ENCODE results near the gene VIPAS39. TPM values are rescaled to one million over a fixed set of nuclear protein-coding genes. Genes with fewer than 3 reads are reported as not detected.
A peak's percentile ranks its signal among the peaks of the same experiment; 100 is the strongest.

Gene VIPAS39
- total RNA-seq = 13.2 and 17.8 TPM in 2 replicates

- peak; percentile 98 for DNase-seq (ENCODE audit: low read depth)
- TF ChIP-seq, protein P1, sequence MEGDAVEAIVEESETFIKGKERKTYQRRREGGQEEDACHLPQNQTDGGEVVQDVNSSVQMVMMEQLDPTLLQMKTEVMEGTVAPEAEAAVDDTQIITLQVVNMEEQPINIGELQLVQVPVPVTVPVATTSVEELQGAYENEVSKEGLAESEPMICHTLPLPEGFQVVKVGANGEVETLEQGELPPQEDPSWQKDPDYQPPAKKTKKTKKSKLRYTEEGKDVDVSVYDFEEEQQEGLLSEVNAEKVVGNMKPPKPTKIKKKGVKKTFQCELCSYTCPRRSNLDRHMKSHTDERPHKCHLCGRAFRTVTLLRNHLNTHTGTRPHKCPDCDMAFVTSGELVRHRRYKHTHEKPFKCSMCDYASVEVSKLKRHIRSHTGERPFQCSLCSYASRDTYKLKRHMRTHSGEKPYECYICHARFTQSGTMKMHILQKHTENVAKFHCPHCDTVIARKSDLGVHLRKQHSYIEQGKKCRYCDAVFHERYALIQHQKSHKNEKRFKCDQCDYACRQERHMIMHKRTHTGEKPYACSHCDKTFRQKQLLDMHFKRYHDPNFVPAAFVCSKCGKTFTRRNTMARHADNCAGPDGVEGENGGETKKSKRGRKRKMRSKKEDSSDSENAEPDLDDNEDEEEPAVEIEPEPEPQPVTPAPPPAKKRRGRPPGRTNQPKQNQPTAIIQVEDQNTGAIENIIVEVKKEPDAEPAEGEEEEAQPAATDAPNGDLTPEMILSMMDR (conservative IDR thresholded peaks at IDR 0.05; ENCODE audit: low read depth, low read length) = no peak
- peak within 1 kb of the TSS; percentile 81 for H3K4me3 ChIP-seq (ENCODE audit: low read depth, low read length)
These were observed at the start of gene VIPAS39, which contains the start of gene AHSA1 for GRCh38 chr14:77457522-77458248. TSS of gene VIPAS39 (minus strand) at chr14:77457601. CDS start at chr14:77454102, 3,499 bp downstream. TSS of gene AHSA1 (plus strand) at chr14:77458093. CDS start at chr14:77458190, 97 bp downstream.

GRCh38 chr14:77505031-77505430 is 47.6 kb upstream of the VIPAS39 start:
- TF ChIP-seq, protein P1 (conservative IDR thresholded peaks at IDR 0.05; ENCODE audit: low read depth, low read length) = no peak

DNA sequence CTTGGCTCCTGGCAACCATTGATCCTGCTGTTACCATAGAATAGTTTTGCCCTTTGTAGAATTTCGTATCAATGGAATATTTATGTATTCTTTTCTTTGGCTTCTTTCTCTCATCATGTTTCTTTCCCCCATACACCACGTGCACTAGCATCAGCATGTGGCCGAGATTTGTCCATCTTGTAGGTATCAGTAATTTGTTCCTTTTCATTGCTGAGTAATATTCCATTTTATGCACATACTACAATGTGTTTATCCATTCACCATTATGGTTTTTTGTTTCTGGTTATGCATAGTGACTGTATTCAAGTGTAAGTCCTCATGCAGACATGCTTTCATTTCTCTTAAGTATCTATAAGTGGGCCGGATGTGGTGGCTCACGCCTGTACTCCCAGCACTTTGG is 45.7 kb upstream of the VIPAS39 start:
- DNase-seq (ENCODE audit: low read depth) = no peak
- TF ChIP-seq, protein P1 (conservative IDR thresholded peaks at IDR 0.05; ENCODE audit: low read depth, low read length) = no peak
- no peak overlapping the region for H3K4me3 ChIP-seq (ENCODE audit: low read depth, low read length)

More at GRCh38 chr14:77505031-77505430, 47.6 kb upstream of the VIPAS39 start:
- DNase-seq (ENCODE audit: low read depth) = no peak
- H3K4me3 ChIP-seq (ENCODE audit: low read depth, low read length) = no peak overlapping the region

- H3K4me3 ChIP-seq (ENCODE audit: low read depth, low read length) = no peak overlapping the region
- TF ChIP-seq, protein P1 (conservative IDR thresholded peaks at IDR 0.05; ENCODE audit: low read depth, low read length) = no peak
- no peak for DNase-seq (ENCODE audit: low read depth)
These were observed 44.8 kb upstream of the VIPAS39 start for GRCh38 chr14:77502109-77502782.

GRCh38 chr14:77498984-77499527 is 41.7 kb upstream of the VIPAS39 start:
- no peak for DNase-seq (ENCODE audit: low read depth)
- TF ChIP-seq, protein P1 (conservative IDR thresholded peaks at IDR 0.05; ENCODE audit: low read depth, low read length) = no peak
- peak overlapping the region; percentile 51 for H3K4me3 ChIP-seq (ENCODE audit: low read depth, low read length)

GRCh38 chr14:77498120-77498979 is 40.9 kb upstream of the VIPAS39 start, which contains the start of gene ISM2:
TSS of gene ISM2 (minus strand) at chr14:77498816. CDS start at chr14:77498793, 23 bp downstream.
- peak within 1 kb of the TSS; percentile 51 for H3K4me3 ChIP-seq (ENCODE audit: low read depth, low read length)
- DNase-seq (ENCODE audit: low read depth) = no peak
- TF ChIP-seq, protein P1 (conservative IDR thresholded peaks at IDR 0.05; ENCODE audit: low read depth, low read length) = no peak

All from epithelial cell of proximal tubule (primary cell).